NCI-H2227 (cell line): Measurements from ENCODE around the gene S100A7A.

ENCODE experiments used
- DNase-seq: peaks from one replicate; lab custom pipeline; 2025; ENCODE audit not compliant: unreplicated experiment; lab: John Stamatoyannopoulos, UW

Gene S100A7A

DNA sequence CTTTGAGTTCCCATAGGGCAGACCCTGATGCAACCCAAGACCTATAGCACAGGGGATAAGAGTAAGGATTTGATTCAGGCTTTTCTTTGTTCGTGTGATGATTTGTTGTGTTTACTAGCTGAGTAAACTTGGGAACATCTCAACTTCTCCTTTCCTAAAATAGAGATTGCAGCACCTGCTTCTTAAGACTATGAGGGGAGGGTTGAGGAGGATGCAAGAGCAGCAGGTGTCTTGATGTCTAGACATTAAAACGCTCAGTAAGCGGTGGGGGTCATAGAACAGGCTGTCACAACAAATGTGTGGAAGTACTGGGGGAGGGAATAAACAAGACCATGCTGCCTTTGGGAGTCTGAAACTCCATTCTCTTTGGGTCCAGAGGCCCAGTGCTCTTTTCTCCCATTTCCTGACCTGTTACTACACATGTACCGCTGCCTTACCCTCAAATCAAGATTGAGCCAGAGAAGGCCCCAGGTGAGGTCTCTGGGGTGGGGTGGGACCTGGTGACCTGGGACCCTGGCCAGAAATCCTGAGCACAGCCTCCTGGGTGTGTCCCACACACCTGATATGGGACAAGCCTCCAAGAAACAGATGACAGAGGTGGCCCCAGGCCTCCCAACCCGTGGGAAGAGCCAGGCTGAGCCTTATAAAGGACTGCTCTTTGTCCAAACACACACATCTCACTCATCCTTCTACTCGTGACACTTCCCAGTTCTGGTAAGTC lies at the start of gene S100A7A:
Gene S100A7A, plus strand, starts transcription at position 671 of the 721 bp plus-strand sequence. CDS start 1,563 bp downstream, outside the sequence.
- no peak for DNase-seq

DNA sequence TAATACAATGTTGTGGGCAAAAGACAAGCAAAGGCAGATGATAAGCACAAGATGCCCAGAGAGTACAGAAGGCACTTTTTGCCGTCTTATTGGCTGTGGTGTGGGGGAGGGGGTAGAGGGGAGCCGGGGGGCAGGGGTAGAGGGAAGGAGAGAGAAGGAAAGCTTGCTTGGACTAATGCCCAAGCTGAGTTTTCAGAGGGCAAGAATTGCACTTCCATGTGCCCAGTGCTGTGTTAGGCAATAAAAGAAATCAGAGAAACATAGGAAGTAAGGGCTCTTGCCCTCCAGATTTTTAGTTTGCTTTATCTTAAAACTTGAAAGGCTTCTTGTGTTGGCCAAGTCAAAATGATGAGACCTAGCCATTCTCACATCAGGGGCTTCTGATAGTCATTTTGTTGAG lies 49.2 kb upstream of the S100A7A start:
- DNase-seq = no peak

DNA sequence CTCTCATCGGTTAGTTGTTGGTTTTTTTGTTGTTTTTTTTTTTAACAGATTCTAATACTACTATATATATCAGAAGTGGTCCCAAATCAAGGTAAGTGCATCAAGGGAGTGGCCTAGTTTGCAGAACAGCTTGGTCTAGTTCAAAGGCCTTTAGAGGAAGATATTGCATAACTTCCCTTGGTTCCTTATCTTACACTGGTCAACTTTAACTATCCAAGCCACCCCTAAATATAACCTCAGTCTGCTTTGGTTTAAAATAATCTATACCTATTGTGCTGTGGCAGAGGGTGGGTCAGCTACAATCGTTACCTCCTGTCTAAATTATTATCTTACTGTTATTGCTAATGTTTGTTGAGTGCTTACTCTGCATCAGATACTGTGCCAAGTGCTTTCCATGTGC lies 47.8 kb upstream of the S100A7A start:
- no peak for DNase-seq

DNA sequence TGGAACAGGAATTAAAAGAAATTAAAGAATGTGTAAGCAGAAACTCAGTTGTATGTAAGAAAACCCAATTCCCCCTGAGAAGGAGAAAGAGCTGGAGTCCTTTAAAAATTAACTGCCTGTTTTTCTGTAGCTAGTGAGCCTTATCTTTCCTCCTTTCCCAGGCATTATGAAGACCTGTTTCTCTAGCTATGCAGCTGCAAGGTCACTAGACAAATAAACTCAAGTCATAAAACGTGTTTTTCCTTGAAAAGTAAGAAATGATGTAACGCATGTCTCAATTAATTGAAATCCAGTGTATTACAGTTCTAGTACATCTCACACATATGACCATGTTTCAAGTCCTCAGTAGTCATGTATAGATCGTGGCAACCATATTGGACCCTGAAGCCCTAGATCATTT lies 46.2 kb upstream of the S100A7A start:
- DNase-seq = no peak

DNA sequence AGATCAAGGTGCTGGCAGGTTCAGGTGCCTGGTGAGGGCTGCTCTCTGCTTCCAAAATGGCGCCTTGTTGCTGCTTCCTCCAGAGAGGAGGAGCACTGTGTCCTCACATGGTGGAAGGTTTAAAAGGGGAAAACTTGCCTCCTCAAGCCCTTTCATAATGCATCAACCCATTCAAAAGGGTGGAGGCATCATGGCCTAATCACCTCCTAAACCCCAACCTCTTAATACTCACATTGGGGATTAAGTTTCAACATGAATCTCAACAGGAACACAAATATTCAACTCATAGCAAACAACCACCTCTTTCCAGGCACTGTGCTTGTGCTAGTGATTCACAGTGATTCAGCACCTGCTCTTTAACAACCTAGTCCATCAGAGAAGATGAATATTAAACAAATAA lies 45.1 kb upstream of the S100A7A start:
- DNase-seq = no peak

DNA sequence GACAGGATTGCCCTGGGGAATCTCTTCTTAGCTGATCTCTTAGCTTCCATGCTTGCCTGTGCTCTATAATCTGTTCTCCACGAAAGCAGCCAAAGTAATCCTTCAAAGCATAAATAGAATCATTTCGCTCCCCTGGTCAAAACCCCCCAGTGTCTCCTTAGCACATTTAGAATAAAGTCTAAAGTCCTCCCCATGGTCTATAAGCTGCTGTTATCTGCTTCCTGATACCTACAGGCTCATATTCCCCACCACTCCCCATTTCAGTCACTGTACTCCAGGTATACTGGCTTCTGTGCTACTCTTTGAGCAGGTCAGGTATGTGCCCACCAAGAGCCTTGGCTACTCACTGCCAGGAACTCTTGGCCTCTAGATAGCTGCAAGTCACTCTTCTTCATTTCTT lies 43.7 kb upstream of the S100A7A start:
- DNase-seq = no peak

DNA sequence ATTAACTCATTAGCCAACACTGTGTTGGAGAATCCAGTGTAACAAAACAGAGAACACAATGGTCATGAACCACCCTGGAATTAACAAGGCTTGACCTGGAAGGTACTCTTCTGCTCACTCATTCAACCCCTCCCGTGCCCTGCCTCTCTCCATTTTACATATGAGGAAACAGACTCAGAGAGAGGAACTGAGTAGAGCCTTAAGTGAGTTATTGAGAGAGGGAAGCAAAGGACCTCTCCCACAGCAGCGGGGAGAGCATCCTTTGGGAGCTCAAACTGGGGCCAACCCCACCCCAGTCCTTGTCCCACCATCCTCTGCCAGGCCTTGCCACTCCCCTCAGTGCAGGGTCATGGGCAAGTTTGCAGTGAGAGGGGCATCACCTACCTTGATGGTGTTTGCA lies 42.2 kb upstream of the S100A7A start:
- no peak for DNase-seq

DNA sequence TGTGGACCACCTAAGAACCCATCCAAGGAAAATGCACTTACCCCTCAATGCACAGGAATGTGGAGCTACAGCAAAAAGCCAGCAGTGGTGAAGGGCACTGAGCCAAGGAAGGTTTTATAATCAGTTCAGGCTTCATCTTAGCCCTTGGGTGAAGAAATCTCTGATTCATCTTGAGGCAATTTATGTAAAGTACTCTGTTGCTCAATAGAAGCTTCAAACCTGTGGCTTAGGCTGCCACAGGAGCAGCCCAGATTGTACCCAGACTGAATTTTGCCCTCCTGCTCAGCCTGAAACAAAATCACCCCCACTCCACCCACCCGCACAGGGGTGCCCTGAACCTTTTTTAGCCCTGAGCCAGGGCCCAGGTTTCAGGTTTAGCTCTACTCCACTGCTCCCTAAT lies 40.8 kb upstream of the S100A7A start, which contains the start of gene S100A12:
Gene S100A12, minus strand, starts transcription at position 111 of the 400 bp plus-strand sequence. CDS start 1,029 bp downstream, outside the sequence.
- no peak for DNase-seq

DNA sequence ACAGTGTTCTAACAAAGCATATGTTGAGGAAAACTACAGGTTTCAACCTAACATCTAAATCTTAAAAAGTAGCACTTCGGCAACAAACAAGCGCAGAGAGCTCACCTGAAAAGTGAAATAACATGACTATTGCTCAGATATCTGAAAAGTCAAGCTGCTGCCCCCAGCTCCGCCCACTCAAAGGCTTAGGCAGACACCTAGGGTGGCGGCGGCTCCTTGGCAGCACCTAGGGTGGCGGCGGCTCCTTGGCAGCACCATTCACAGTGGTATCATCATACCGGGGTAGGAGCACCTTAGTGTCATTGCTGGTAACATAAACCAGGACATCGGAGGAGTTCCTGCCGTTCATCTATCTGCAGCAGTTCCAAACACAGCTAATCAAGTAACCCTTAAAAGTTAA lies 36.7 kb upstream of the S100A7A start:
- DNase-seq = no peak

DNA sequence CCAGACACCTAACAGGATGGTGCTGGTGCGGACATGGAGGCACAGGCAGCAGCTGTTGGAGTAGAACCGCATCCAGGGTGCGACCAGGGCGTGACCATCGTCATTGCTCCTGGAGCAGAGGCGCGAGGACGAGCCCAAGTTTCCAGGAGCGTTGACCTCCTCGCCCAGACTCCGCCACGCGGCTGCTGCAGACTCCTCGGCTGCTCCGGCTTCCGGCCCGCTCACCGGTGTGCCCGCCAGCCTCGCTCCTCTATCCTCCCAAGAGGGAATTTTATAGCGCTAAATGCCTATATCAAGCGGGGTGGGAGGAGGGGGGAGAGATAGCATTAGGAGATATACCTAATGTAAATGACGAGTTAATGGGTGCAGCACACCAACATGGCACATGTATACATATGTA lies 35.6 kb upstream of the S100A7A start:
- no peak for DNase-seq

DNA sequence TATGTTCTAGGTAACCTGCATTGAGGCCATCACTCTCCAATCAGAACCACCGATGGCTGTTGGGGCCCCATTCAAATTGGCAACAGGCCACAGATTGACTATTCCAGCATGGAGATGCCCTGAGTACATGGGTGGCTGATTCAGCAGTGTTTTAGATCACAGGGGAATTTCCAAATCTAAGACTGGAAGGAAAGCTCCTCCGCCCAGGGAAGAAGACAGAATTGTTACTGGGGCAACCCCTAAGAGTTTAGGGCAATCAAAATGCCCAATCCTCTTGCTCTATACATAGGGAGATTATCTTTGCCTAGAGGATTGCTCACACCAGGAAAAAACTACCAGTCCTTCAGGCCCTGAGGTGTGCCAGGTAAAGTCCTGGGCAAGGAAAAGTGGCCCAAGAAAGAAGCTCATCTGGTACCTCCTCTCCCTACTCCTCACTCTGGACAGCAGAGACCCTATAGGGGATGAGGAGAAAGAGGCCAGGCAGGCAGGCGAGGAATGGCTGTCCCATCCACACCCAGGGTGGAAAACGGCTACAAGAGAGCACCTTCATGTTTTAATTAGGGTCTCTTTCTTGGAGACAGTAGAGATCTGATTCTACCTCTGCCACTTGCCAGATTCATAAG lies 31.3 kb upstream of the S100A7A start:
- DNase-seq = no peak

DNA sequence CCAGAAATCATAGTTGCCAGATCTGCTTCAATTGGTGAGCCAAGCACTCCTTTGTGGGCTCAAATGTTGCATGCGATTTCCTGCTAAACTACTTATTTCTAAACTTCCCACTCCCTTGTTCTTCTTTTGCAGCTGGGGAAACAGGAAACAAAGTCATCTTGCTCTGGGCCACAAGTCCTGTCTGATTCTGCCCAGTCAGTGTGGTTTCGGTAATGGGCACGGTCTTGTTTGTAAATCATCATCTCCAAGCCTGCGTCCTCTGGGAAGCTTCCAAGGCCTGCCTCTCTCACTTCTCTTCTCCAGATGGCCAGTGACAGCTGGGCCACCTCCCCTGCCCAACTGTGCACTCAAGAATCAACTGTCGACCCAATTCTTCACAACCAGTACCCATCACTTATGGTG lies 29.8 kb upstream of the S100A7A start:
- DNase-seq = no peak

DNA sequence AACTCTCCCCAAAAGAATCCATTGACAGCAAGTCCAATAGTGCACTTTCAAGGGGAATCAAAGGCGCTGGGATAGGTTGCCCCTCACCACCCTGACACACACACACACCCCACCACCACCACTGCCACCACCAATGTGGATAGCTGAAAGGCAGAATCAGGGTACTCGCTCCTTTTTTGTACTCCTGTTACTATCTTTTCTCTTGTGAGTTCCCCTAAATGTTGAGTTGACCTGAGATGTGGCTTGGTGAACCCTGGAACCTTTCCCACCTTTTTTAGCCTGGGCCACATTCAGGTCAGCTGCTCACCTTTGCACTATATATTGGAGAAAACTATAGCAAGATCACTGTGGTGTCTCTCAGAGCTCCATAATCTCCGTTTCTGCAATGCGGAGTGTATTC lies 29.3 kb upstream of the S100A7A start:
- DNase-seq = no peak

DNA sequence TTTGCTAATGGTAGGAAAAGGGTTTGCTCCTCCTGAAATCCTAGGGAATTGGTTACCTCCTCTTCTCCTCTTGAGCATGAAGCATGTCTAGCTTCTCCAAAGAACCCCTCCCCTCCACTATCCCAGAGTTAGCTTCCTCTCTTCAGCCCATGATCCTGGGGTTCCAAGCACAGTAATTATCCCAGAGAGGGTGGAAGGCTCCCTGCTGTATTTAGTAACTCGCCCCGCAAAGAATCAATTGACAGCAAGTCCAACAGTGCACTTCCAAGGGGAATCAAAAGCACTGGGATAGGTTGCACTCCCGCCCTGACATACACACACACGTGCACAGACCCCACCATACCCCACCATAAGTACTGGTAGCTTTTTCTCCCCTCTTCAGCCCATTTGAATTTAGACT lies 28.5 kb upstream of the S100A7A start:
- no peak for DNase-seq

DNA sequence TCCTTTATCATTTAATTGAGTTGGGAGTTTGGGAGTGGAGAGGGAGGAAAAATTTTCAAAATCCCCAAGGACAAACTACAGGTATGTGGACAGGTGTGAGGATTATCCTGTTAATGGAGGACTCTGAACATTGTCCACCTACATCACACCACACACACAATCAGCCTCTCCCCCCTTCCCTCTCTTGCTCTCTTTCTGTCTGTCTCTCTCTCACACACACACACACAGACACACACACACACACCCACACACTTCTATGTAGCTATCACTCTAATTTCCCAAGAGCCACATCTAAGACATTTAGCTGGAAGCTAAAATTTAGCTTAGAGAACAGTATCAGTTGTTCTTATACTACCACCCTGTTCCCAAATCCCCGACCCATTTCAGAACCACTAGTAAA lies 26.9 kb upstream of the S100A7A start:
- DNase-seq = no peak

DNA sequence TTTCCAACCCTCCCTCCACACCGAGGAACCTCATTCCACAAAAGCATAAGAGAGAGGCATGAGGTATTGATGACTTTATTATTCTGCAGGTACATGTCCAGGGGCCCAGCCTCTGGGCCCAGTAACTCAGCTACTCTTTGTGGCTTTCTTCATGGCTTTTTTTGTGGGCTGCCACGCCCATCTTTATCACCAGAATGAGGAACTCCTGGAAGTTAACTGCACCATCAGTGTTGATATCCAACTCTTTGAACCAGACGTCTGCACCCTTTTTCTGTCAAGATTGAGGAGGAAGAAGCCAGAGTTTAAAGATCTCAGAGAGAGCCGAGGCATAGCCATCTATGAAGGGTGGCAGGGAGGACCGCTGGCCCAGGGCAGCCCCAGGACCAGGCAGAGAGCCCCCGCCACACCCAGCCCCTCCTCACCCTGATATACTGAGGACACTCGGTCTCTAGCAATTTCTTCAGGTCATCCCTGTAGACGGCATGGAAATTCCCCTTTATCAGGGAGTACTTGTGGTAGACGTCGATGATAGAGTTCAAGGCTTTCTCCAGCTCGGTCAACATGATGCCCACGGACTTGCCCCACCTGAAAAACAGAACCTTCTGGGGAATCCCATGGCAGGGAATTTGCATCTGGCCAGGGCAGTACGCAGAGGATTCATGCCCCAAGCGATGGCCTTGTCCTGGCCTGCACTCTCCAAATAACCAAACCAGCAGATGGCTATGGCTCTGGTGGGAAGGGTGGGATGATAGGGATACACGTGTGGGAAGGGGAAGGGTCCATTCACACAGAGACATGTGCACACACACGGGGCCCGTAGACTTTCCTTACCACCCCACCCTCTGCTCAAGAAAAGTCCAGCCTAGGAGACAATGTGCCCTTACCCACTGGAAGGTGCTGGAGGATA lies 26.1 kb upstream of the S100A7A start:
- DNase-seq = no peak

DNA sequence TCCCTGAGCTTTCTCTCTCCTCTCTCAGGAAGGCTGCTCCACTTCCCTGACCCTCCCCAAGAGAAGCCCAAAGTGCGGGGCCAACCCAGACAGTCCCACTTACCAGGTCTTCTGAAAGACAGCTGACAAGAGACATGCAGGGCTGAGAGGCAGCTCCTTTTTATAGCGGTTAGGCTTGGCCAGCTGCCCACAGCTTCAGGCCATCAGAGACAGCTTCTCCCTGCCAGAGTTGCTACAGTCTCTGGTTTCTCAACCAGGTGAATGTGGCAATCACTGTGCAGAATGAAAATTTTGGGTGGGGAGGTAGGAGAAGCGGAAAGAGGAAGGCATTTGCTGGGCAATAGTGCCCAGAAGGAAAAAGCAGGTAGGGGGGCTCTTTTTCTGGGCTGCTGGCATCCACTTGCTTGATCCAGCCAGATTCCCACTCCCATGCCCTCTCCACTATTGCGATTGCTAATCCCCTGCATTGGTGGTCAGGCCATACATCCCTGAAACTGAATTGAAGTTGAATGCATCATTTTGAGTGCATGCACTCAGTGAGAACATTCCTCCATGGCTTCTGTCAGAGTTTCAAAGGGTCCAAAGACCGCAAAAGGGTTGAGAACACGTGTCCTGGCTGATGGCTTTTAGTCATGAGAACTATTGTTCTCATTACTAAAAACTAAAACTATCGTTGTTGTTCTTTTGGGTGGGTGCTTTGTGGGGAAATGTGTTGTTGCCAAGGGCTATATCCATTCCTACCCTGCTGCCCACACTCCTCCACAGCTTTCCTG lies 25.2 kb upstream of the S100A7A start, which contains the start of gene S100A8:
Gene S100A8, minus strand, starts transcription at position 136 of the 773 bp plus-strand sequence. CDS start 538 bp downstream, outside the sequence.
- no peak for DNase-seq

DNA sequence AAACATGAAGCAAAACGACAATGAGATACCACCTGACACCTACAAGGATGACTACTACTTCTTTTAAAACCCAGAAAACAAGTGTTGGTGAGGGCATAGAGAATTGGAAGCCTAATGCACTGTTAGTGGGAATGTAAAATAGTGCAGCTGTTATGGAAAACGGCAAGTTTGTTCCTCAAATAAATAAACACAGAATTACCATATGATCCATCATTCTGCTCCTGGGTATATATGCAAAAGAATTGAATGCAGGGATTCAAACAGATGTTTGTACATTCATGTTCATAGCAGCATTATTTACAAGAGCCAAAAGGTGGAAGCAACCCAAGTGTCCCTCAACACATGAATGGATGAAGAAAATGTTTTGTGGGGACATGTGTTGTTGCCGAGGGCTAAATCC lies 24.1 kb upstream of the S100A7A start:
- no peak for DNase-seq

DNA sequence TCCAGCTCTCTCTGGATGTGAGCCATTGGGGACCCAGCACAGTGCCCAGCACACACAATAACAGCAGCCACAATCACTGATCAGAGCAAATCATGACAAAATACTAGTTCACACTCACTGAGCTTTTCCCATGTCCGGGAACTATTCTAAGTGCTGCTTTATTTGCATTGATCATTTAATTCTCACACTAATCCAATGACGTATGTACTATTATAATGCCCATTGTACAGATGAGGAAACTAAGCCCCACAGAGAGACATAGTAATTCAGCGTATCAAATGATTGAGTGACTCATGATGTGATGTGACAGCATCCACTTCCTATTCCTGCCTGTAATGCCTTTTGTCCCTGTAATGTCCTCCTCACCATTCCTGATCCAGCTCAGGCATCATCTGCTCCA lies 23.5 kb upstream of the S100A7A start:
- no peak for DNase-seq

DNA sequence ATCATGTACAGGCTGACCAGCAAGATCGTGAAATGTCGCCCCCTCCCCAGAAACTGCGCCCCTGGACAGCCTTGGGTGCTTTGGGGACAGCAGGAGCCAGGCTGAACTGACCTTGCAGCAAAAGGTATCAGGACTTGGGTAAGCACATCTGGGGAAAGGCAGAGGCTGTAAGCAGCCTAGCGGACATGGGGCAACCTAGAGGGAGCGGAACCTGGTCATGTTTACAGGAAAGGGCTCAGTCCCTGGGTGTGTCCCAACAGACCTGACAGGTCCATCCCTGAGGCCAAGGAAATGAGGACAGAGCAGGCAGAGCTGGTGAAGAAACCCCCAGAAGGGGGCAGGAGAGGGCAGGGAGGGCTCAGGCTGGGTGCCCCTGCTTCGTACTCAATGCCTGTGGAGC lies 22.4 kb upstream of the S100A7A start:
- no peak for DNase-seq

DNA sequence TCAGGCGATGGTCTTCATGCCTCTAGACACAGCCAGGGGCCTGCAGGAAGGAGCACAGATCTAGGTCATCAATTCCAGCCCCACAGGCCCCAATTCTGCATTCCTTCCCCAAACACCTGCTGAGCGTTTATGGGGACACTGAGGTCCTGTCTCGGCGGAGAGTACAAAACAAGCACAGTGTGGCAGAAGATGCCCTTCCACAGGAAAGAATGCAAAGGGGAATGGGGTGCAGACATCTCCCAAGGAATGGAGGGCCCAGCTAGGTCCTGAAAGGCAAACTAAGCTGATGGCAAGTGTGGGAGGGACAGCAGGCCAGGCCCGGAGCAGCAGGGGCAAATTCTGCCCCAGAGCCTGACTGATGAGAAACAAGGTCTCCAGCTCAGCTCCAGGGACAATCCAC lies 21.9 kb upstream of the S100A7A start:
- DNase-seq = no peak
